WI38 (cell line): ENCODE measurements around the gene UST.

ENCODE experiments used
- H3K4me3 ChIP-seq: 2 replicates; pipeline ENCODE4 v1.5.1; 2011; ENCODE audit warnings: low read depth, mild to moderate bottlenecking, control low read depth, low read length
- TF ChIP-seq, protein P1 (sequence below): IDR thresholded peaks from 2 replicates; pipeline ENCODE4 v1.5.1; 2012; ENCODE audit warnings: low read depth, mild to moderate bottlenecking, control low read depth, low read length

Gene UST

DNA sequence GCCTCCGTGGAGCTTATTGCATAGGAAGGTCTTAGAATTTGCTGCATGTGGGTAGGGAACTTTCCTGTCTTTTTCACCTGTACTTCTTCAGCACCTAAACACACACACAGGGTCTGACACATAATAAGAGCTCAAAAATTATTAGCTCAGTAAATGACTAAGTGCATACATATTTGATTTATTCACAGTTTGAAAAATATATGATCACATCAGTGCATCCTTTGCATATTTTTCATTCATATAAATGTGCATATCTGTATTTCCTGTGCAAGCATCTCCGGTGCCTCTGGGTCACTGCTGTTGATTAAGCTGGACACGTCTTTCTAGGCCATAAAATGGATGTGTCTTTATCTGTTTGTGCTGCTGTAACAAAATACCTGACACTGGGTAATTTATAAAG is 234.7 kb downstream of the UST start:
- TF ChIP-seq, protein P1, sequence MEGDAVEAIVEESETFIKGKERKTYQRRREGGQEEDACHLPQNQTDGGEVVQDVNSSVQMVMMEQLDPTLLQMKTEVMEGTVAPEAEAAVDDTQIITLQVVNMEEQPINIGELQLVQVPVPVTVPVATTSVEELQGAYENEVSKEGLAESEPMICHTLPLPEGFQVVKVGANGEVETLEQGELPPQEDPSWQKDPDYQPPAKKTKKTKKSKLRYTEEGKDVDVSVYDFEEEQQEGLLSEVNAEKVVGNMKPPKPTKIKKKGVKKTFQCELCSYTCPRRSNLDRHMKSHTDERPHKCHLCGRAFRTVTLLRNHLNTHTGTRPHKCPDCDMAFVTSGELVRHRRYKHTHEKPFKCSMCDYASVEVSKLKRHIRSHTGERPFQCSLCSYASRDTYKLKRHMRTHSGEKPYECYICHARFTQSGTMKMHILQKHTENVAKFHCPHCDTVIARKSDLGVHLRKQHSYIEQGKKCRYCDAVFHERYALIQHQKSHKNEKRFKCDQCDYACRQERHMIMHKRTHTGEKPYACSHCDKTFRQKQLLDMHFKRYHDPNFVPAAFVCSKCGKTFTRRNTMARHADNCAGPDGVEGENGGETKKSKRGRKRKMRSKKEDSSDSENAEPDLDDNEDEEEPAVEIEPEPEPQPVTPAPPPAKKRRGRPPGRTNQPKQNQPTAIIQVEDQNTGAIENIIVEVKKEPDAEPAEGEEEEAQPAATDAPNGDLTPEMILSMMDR, result no peak

DNA sequence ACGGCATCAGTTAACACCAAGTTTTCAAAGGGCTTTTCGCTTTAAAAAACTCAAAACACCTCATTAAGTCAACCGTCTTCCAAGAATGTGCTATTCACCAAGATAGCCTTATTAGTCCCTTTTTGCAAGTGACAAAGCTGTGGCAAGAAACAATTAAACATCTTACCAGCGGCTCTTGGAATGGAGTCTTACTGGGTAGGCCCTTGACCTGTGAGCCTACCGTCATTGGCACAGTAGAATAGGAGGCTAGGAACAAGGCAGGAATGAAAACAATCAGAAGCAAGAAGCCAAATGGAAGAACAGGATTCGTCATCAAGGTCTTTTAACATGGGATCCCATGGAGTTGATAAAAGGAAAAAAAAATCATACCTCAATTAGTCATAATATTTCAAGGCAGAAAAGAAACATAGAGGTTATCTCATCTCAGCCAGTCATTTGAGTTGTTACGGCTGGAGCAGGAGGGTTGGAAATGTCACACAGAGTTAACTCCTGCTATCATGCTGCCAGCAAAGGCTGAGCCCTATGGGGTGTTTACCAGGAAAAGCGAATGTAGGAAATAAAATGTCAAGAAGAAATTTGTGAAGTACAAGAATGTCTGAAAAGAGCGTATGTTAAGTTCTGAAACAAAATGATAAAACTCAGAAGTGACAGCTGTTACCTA is 236.4 kb downstream of the UST start:
- H3K4me3 ChIP-seq, result no peak overlapping the region
- TF ChIP-seq, protein P1, result no peak

More for the DNA sequence above, 234.7 kb downstream of the UST start:
- H3K4me3 ChIP-seq, result no peak overlapping the region

DNA sequence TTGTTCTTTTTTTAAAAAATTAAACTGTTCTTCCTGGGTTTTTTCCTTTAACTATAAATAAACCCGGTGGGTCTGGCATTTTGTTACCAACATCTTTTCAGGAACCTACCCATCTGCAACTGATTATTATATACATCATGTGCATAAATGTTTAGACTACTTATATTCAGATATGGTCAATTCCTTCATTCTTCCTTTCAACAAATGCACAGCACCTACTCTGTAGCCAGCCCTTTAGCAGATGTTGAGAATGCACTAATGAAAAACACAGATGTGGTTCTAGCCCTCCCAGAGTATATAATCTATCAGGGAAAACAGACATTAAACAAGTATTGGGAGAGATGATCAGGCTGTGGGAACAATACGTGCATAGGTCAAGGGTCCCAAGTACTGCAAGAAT is 237.1 kb downstream of the UST start:
- H3K4me3 ChIP-seq, result no peak overlapping the region
- TF ChIP-seq, protein P1, result no peak

DNA sequence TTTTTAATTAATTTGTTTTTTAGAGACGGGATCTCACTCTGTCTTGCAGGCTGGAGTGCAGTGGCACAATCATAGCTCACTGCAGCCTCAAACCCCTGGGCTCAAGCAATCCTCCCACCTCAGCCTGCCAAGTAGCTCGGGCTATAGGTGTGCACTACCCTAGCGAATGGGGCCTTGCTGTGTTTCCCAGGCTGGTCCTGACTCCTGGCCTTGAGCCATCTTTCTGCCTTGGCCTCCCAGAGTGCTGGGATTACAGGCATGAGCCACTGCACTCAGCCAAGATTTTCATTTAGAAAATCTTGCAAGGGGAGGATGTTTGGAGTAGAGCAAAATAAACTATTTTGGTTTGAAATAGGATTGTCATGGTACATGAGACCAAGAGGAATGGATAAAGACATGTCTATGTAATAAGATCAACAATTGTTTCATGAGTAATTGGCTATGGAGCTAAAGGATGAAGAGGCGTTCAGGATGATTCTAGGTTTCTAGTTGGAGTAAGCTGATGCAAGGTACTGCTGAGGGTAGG is 237.8 kb downstream of the UST start:
- TF ChIP-seq, protein P1, result no peak
- no peak overlapping the region for H3K4me3 ChIP-seq

DNA sequence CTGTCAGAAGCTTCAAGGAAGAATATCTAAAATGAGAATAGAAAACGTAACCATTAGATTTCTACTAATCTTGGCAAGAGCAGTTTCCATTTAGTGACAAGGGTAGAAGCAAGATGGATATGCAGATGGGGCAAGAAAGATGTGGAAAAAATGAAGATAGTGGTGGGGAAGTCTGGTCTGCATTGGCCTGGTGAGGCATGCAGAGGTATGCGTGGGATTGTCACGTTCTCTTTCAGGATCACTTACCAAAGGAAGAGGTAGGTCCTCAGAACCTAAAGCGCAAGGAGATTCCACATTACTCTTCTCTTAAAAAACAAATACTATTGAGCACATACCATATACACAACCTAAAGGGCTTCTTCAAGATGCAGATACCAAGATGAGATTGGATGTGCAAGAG is 238.7 kb downstream of the UST start:
- no peak overlapping the region for H3K4me3 ChIP-seq
- TF ChIP-seq, protein P1, result no peak

DNA sequence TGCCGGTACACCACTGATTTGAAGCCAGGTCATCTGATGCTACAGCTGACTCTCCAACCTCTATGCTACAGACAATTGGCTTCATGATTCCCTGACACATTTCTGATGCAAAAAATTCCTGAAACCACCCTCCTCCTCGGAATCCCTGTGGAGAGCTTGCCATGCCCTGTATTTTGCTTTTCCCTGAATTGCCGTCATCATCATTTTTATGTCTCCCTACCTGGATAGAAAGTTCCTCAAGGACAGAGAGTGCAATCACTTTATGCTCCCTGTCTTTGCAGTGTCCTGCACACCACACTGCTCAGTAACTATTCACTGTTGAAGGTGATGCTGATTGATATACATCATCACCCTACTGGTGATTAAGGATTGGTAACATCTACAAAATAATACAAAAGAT is 239.8 kb downstream of the UST start:
- no peak overlapping the region for H3K4me3 ChIP-seq
- TF ChIP-seq, protein P1, result no peak

DNA sequence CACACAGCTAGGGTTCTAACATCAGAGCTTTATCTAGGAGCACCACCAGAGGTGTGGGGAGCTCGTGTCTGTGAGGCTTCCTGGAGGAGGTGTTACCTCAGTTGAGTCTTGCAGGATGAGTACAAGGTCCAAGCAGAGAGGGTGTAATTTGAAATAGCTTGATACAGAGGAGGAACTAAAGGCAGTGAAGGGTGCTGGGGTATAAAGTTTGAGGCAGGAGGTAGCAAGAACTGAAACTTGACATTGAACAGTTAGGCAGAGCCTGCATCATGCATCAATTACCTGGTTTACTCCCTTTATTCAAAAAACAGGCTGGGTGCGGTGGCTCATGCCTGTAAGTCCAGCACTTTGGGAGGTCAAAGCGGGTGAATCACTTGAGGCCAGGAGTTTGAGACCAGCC is 241.2 kb downstream of the UST start:
- TF ChIP-seq, protein P1, result no peak
- no peak overlapping the region for H3K4me3 ChIP-seq
